ENCODE data around the gene SNX21.
"Not testable (repeated sequence)": the region's sequence is repeated elsewhere in the genome, so short reads cannot be mapped to it uniquely, and the experiment has no call there.

SNX21 gene

GRCh38 chr20:45822857-45823256 lies 10.7 kb upstream of the SNX21 start:
- no peak for DNase-seq (ENCODE audit: low spot score)

GRCh38 chr20:45823949-45824835 lies 9.4 kb upstream of the SNX21 start:
- DNase-seq (ENCODE audit: low spot score), result no peak

- no peak for DNase-seq (ENCODE audit: low spot score)
Observed at GRCh38 chr20:45826381-45827019, 7.1 kb upstream of the SNX21 start.

- no peak for DNase-seq (ENCODE audit: low spot score)
Observed at GRCh38 chr20:45827030-45827652, 6.5 kb upstream of the SNX21 start, which contains the start of gene TNNC2. TSS of gene TNNC2 (minus strand) at chr20:45827312. CDS start at chr20:45827248, 64 bp downstream.

- no peak for DNase-seq (ENCODE audit: low spot score)
Observed at GRCh38 chr20:45827712-45828111, 5.9 kb upstream of the SNX21 start.

GRCh38 chr20:45828589-45828988 lies 5.0 kb upstream of the SNX21 start:
- DNase-seq (ENCODE audit: low spot score), result no peak

GRCh38 chr20:45829673-45830106 lies 3.9 kb upstream of the SNX21 start:
- DNase-seq (ENCODE audit: low spot score), result not testable (repeated sequence)

GRCh38 chr20:45832619-45833018 lies 980 bp upstream of the SNX21 start:
- DNase-seq (ENCODE audit: low spot score), result no peak

- peak; percentile 45 for DNase-seq (ENCODE audit: low spot score)
Observed at GRCh38 chr20:45833883-45834796, 541 bp downstream of the SNX21 start.

GRCh38 chr20:45834797-45835161 lies 1.2 kb downstream of the SNX21 start:
- no peak for DNase-seq (ENCODE audit: low spot score)

GRCh38 chr20:45835329-45835765 lies 1.7 kb downstream of the SNX21 start:
- no peak for DNase-seq (ENCODE audit: low spot score)

- DNase-seq (ENCODE audit: low spot score), result no peak
Observed at GRCh38 chr20:45835825-45836224, 2.2 kb downstream of the SNX21 start.

GRCh38 chr20:45836841-45837240 lies 3.2 kb downstream of the SNX21 start:
- no peak for DNase-seq (ENCODE audit: low spot score)

GRCh38 chr20:45840700-45841198 lies 7.2 kb downstream of the SNX21 start:
- no peak for DNase-seq (ENCODE audit: low spot score)

GRCh38 chr20:45841407-45842129 lies 8.0 kb downstream of the SNX21 start:
- no peak for DNase-seq (ENCODE audit: low spot score)

GRCh38 chr20:45842169-45842812 lies 8.7 kb downstream of the SNX21 start:
- no peak for DNase-seq (ENCODE audit: low spot score)

- DNase-seq (ENCODE audit: low spot score), result no peak
Observed at GRCh38 chr20:45843506-45843905, 9.9 kb downstream of the SNX21 start.

- DNase-seq (ENCODE audit: low spot score), result no peak
Observed at GRCh38 chr20:45845452-45845851, 11.9 kb downstream of the SNX21 start.

GRCh38 chr20:45848421-45848820 lies 14.8 kb downstream of the SNX21 start:
- no peak for DNase-seq (ENCODE audit: low spot score)

GRCh38 chr20:45848969-45849582 lies 15.5 kb downstream of the SNX21 start:
- no peak for DNase-seq (ENCODE audit: low spot score)

All from pons (tissue), 1 donor.